GM18861 (cell line): Measurements from ENCODE around the gene EFNB1.
A peak's percentile ranks its signal among the peaks of the same experiment; 100 is the strongest.
"Not testable (repeated sequence)": the region's sequence is repeated elsewhere in the genome, so short reads cannot be mapped to it uniquely, and the experiment has no call there.

Source experiments
- ATAC-seq: cut with Tn5 transposase; IDR thresholded peaks from one replicate; pipeline ENCODE4 v1.9.1; 2021; ENCODE audit not compliant: unreplicated experiment

Gene EFNB1

DNA sequence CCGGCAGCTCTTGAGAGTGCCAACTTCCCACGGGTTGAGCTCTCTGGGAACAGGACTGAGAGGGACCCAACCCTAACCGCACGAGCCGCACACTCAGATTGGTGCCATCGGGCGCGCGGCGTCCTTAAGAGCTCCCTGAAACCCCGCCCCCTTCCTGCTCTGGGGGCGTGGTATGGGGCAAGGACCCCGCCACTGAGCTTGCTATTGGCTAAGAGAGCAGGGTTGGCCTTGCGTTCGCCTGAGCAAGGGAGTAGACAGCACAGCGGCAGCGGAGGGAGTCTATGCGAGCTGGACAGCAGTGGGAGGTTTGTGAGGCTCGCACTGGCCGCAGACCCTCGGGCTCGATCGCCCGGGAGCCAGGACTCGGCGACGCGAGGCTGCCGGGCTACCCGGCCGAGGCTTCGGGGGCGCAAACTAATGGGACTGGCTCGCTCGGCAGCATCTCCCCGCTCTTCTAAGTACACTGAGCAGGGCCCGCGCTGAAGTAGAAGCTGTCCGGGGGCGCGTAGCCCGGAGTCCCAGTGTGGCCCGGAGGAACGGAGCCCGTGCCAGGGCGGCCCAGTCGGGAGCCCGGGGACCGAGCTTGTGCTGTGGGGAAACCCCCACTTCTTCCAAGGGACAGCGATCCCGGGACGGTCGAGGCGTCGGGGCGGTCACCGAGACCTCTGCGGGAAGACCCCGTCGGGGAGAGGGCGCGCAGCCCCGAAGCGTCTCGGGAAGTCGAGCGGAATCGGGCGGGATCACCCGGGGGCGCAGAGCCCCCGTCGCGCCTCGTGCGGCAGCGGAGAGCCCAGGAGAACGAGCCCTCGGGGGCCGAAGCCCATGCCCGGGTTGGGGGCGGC lies at the start of gene EFNB1:
Gene EFNB1, plus strand, starts transcription at position 282 of the 842 bp plus-strand sequence. CDS start 756 bp downstream, outside the sequence.
- peak; percentile 94 for ATAC-seq

- ATAC-seq = not testable (repeated sequence)
These were observed 47.5 kb upstream of the EFNB1 start for GRCh38 chrX:68781295-68781694.

- ATAC-seq = no peak
These were observed 44.0 kb upstream of the EFNB1 start for GRCh38 chrX:68784816-68785215.

GRCh38 chrX:68786581-68786980 lies 42.2 kb upstream of the EFNB1 start:
- ATAC-seq = not testable (repeated sequence)

- ATAC-seq = no peak
These were observed 38.9 kb upstream of the EFNB1 start for GRCh38 chrX:68789966-68790365.

DNA sequence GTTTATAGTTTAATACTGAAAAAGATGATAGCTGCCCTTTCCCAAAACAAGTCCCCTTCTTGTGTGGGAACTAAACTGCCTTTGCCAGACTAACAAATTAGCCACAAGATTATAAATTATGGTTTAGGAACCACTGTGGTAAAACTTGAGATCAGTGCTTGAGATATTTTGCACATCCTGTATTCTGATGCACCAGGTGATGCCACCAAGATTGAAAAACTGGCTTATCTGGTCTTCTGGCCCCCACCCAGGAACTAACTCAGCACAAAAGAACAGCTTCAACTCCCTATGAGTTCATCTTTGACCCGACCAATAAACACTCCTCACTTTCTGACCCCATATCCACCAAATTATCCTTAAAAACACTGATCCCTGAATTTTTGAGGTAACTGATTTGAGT lies 36.7 kb upstream of the EFNB1 start:
- no peak for ATAC-seq

- no peak for ATAC-seq
These were observed 34.4 kb upstream of the EFNB1 start for GRCh38 chrX:68794461-68794860.

GRCh38 chrX:68795741-68796140 lies 33.1 kb upstream of the EFNB1 start:
- no peak for ATAC-seq

DNA sequence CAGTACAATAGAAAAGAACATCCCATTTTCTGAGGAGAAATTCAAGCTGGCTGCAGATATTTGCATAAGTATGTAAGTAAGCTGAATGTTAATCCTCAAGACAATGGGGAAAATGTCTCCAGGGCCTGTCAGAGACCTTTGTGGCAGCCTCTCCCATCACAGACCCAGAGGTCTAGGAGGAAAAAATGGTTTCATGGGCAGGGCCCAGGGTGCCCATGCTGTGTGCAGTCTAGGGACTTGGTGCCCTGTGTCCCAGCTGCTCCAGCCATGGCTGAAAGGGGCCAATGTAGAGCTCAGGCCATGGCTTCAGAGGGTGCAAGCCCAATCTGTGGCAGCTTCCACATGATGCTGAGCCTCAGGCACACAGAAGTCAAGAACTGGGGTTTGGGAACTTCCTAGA lies 30.4 kb upstream of the EFNB1 start:
- ATAC-seq = not testable (repeated sequence)

DNA sequence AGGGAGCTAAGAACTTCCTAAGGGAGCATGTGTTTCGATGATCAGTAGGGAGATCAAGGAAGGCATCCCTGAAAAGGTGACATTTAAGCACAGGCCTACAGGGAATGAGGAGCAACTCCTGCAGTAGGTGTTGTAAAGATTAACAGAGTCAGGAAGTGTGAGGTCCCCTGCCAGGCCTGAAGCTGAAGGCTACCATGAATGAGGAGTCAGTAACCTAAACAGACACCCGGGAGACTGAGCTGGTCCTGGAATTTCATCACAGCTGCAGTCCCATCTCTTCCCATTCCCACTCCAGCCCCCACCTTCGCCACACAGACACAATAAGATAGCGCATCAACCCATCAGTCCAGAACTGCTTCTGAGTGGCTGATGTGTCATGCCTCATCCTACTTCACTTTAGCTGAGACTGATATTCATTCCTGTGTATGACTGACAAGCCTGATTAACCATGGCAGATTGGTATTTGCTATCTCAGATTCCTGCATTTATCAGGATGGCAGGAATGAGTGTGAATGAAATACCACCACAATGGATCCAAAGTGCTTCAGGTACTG lies 27.0 kb upstream of the EFNB1 start:
- ATAC-seq = no peak

- no peak for ATAC-seq
These were observed 21.0 kb upstream of the EFNB1 start for GRCh38 chrX:68807818-68808217.

GRCh38 chrX:68808686-68809357 lies 20.0 kb upstream of the EFNB1 start:
- ATAC-seq = no peak

DNA sequence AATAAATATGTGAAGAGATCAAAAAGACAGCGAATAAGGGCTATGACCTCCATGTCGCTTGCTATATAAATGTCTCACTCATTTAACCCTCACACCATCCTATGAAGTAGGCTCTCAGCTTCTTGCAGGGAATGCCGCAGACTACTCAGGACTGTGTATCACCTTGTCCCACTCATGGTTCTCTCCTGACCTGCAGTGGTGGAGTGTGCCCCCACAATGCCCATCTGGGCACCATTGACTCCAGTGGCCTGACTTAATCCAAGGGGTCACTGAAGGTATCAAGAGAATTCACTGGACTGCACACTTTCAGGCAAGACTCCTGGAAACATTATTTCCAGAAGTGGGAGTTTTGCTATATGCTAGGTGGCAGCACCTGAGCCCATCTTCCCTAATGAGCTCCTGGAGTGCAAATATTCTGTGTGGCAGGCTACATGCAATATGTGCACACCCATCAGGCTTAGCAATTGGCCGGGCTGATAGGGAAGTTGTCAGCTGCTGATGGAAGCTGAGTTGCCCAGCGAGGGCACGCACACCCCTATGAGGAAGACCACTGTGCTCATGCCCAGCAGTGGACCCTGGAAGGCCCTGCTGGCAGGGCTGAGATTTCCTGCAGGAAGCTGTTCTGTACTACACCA lies 8.2 kb upstream of the EFNB1 start:
- ATAC-seq = no peak

DNA sequence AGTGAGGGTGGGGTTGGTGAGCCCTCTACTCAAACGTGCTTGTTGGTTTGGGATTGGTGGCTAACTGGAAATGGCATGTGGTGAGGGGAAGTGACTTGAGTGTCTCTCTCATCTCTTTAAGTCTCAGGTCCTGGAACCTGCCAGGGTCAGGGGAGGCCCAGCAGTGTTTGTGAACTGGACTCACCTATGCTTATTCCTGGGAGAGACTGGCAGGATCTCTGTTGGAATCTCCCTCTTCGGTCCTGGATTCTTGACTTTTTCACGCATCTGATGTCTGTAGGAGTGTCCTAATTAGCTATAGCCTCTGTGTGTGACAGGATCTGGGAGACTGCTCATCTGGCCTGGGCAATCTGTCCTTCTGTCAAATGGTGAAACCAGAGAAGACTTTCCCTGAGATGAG lies 7.2 kb upstream of the EFNB1 start:
- ATAC-seq = no peak

DNA sequence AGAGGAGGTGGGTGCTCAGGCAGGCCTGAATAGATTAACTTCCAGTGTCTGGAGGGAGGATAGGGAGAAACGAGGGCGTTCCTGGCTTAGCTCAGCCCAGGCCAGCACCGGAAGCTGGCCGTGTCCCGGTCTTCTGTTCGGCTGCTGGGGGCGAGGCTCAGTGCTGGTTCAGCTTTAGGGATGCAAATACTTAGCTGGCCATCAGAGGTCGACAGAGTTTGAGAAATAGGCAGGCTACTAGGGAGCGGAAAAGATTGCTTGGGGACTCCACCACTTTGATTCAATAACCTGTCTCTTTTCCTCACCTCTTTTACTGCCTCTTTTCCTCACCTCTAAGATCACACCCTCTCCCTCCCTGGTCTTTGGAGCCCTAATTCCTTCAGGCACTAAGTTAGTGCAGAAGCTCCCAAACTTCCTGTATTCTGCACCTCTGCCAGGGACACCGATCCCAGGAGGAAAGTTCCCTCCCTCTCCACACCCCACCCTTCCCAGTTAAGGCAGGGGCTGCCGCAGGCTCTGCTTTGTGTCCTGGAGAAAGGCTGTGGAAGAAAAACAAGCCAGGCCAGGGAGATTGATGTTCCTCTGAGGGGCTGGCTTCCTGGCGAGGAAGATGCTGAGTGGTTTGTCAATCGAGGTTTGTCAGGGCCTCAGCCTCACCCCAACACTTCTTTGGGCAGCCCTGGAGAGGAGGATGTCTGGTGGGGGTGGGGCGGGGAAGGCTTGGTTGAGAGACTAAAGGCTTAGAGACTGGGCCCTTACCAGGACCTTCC lies 6.0 kb upstream of the EFNB1 start:
- ATAC-seq = peak; percentile 62

- ATAC-seq = no peak
These were observed 5.2 kb upstream of the EFNB1 start for GRCh38 chrX:68823413-68824151.

GRCh38 chrX:68824152-68824433 lies 4.7 kb upstream of the EFNB1 start:
- no peak for ATAC-seq

- ATAC-seq = no peak
These were observed 4.2 kb upstream of the EFNB1 start for GRCh38 chrX:68824565-68825125.

DNA sequence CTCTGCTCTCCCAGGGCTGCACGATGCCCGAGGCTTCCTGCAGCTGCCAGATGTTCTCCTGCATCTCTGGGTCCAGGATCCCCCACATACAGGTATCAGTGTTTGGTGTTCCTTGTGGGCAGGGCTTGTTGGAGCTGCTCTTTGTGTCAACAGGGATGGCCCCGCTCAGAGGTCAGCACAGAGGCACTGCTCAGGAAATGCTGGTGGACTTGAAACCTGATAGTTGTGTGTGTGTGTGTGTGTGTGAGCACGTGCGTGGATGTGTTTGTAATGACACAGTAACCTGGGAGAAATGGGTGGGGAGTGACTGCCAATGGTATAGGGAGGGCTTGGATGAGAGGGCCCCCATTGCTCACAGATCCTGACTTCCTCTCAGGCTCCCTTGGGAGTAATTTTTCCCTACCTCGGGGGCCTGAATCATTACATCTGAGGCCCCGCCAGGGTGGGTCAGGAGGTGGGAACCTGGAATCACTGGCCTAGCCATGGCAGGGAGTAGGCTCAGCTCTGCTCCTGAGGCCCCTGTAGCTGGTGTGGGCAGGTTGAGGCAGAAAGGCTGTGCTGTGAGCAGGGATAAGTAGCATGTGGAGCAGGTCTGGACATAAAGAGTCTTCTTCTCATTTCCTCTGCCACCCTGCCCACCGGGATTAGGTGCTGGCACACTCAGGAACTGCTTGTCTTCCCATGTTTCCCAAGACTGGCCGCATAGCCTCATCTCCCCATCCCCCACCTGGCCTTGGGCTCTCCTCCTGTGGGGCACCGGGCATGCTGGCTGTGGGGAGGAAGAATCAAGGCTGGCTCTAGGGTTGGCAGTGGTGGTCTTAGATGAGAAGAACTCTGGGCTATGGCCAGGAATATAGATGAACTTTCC lies 2.5 kb upstream of the EFNB1 start:
- ATAC-seq = no peak
